ENCODE results near the gene SLC23A2.

DNA sequence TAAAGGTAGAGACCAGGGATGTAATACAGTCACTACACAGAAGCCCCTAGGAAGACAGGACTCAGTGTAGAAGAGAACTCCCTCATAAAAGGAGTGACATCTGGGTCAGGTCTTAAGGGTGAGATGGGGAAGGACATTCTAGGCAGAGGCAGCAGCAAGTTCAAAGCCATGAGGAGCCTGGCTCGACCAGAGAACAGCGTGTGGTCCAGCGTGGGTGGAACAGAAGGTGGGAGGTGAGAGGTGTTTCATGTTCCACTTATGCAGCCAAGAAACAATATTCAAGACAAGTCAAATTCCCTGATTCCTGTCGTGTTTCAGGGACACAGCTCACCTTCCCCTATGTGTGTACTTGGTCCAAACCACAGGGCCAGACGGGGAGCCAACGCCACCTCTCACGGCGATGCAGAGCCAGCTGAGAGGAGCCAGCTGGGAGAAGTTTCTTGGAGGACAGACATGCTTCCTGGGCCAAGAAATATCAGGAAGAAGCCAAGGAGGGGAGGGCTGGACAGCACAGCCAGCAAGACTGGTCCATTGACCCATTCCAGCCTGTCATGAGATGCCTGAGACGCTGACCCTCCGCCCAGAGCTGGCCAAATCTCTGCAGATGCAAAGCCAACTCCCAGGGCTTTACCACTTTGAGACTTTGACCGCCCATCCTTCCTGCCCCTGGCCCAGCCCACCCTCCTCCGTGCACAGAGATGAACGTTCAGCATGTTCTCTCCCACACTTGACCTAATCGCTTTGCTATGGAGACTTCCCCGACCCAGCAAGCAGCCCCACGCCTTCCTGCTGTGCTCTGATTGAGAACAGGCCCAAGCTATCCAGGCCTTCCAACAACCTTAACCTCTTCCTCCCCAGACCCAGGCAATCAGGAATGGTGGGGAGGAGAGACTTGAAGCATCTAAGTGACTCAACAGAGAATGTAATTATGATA is 165.8 kb downstream of the SLC23A2 start:
- TF ChIP-seq, protein P1, sequence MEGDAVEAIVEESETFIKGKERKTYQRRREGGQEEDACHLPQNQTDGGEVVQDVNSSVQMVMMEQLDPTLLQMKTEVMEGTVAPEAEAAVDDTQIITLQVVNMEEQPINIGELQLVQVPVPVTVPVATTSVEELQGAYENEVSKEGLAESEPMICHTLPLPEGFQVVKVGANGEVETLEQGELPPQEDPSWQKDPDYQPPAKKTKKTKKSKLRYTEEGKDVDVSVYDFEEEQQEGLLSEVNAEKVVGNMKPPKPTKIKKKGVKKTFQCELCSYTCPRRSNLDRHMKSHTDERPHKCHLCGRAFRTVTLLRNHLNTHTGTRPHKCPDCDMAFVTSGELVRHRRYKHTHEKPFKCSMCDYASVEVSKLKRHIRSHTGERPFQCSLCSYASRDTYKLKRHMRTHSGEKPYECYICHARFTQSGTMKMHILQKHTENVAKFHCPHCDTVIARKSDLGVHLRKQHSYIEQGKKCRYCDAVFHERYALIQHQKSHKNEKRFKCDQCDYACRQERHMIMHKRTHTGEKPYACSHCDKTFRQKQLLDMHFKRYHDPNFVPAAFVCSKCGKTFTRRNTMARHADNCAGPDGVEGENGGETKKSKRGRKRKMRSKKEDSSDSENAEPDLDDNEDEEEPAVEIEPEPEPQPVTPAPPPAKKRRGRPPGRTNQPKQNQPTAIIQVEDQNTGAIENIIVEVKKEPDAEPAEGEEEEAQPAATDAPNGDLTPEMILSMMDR (IDR thresholded peaks at IDR 0.05): no peak
- TF ChIP-seq, protein P2, sequence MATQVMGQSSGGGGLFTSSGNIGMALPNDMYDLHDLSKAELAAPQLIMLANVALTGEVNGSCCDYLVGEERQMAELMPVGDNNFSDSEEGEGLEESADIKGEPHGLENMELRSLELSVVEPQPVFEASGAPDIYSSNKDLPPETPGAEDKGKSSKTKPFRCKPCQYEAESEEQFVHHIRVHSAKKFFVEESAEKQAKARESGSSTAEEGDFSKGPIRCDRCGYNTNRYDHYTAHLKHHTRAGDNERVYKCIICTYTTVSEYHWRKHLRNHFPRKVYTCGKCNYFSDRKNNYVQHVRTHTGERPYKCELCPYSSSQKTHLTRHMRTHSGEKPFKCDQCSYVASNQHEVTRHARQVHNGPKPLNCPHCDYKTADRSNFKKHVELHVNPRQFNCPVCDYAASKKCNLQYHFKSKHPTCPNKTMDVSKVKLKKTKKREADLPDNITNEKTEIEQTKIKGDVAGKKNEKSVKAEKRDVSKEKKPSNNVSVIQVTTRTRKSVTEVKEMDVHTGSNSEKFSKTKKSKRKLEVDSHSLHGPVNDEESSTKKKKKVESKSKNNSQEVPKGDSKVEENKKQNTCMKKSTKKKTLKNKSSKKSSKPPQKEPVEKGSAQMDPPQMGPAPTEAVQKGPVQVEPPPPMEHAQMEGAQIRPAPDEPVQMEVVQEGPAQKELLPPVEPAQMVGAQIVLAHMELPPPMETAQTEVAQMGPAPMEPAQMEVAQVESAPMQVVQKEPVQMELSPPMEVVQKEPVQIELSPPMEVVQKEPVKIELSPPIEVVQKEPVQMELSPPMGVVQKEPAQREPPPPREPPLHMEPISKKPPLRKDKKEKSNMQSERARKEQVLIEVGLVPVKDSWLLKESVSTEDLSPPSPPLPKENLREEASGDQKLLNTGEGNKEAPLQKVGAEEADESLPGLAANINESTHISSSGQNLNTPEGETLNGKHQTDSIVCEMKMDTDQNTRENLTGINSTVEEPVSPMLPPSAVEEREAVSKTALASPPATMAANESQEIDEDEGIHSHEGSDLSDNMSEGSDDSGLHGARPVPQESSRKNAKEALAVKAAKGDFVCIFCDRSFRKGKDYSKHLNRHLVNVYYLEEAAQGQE (IDR thresholded peaks at IDR 0.05; ENCODE audit: insufficient read depth in 1 of 2, low read depth in 2 of 2, low read length in 1 of 2): no peak
- TF ChIP-seq POLR2AphosphoS5 (IDR thresholded peaks at IDR 0.05; ENCODE audit: low read depth, low read length): no peak
- no peak for TF ChIP-seq TCF7L2 (IDR thresholded peaks at IDR 0.05; ENCODE audit: low read depth, low read length)
- no peak for TF ChIP-seq SIN3A (IDR thresholded peaks at IDR 0.05; ENCODE audit: borderline replicate concordance, insufficient read depth, low read depth, low read length)

Data from Panc1 (cell line).